Measurements from ENCODE around the gene DBX2.
A peak's percentile ranks its signal among the peaks of the same experiment; 100 is the strongest.
"Not testable (repeated sequence)": the region's sequence is repeated elsewhere in the genome, so short reads cannot be mapped to it uniquely, and the experiment has no call there.

The DBX2 gene

DNA sequence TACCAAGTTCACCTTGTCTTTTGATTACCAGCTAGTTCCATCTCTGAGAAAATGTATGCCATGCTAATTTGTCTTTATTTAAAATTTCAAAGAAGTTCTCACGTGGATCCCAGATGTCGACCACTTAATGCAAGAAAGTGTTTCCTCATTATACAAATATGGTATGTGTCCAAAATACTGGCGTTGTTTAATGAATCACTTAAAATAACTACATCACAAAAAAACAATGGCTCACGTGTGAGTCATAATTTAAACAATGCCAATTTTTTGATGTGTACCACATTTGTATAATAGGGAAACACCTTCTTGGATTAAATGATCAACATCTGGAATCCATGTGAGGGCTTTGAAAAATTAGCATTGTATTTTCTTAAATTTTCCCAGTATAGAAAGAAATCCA lies 40.8 kb downstream of the DBX2 start:
- no peak for DNase-seq (ENCODE audit: low read depth)
- TF ChIP-seq, protein P1, sequence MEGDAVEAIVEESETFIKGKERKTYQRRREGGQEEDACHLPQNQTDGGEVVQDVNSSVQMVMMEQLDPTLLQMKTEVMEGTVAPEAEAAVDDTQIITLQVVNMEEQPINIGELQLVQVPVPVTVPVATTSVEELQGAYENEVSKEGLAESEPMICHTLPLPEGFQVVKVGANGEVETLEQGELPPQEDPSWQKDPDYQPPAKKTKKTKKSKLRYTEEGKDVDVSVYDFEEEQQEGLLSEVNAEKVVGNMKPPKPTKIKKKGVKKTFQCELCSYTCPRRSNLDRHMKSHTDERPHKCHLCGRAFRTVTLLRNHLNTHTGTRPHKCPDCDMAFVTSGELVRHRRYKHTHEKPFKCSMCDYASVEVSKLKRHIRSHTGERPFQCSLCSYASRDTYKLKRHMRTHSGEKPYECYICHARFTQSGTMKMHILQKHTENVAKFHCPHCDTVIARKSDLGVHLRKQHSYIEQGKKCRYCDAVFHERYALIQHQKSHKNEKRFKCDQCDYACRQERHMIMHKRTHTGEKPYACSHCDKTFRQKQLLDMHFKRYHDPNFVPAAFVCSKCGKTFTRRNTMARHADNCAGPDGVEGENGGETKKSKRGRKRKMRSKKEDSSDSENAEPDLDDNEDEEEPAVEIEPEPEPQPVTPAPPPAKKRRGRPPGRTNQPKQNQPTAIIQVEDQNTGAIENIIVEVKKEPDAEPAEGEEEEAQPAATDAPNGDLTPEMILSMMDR (conservative IDR thresholded peaks at IDR 0.05; ENCODE audit: low read depth, low read length), result no peak

DNA sequence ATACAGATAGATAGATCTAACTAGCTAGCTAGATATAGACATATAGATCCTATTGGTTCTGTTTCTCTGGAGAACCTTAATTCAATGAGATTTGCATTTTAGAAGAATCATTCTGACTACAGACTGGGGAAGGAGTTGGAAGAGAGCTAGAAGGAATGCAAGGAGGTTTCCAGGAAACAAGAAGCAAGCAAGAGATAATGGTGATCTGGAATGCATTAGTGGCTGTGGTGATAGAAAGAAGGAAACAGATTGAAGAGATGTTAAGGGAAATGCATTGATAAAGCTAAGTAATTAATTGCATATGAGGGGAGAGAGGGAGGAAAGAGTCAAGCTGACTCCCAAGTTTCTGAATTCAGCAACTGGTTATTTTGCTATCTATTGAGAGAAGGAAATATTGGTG lies 42.7 kb downstream of the DBX2 start:
- no peak for DNase-seq (ENCODE audit: low read depth)
- TF ChIP-seq, protein P1 (conservative IDR thresholded peaks at IDR 0.05; ENCODE audit: low read depth, low read length), result no peak
- no peak overlapping the region for H3K4me3 ChIP-seq (ENCODE audit: low read length)

More for the DNA sequence above, 40.8 kb downstream of the DBX2 start:
- no peak overlapping the region for H3K4me3 ChIP-seq (ENCODE audit: low read length)

DNA sequence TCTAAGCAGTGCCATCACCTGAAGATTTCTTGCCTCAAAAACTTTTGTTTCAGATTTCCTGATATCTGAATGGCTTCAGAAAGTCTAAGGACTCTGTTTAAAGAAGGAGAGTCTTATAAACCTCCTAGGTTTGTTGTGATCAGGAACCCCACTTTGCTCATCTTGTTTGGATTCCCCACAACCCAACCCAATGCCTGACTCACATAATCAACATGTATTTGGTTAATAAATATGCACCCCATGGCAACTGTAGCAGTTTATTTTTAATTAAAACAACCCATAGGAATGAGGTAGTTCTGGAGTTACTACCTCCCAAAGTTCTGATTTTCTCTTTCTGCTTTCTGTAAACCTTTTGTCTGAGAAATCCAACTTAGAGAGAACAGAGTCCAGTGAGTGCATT lies 51.5 kb downstream of the DBX2 start:
- TF ChIP-seq, protein P1 (conservative IDR thresholded peaks at IDR 0.05; ENCODE audit: low read depth, low read length), result no peak

DNA sequence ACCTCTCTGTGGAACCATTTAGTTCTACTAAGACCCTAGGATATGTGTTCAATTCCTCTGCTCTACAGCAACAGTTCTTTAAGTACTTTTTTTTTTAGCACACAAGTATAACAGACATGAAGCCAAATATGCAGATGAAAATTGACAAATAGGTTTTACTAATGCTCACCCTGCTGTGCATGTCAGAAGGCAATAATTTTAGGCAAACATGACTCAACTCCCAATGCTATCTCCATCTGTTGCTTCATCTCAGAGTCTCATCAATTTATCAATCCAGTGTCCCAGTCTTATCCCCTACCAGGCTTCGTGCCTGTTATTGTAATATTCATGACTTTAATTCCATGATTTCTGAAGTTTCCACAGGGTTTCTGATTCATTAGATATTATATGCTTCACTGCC lies 57.7 kb downstream of the DBX2 start:
- TF ChIP-seq, protein P1 (conservative IDR thresholded peaks at IDR 0.05; ENCODE audit: low read depth, low read length), result no peak
- DNase-seq (ENCODE audit: low read depth), result no peak
- no peak overlapping the region for H3K4me3 ChIP-seq (ENCODE audit: low read length)

More for the DNA sequence above, 51.5 kb downstream of the DBX2 start:
- DNase-seq (ENCODE audit: low read depth), result no peak
- no peak overlapping the region for H3K4me3 ChIP-seq (ENCODE audit: low read length)

DNA sequence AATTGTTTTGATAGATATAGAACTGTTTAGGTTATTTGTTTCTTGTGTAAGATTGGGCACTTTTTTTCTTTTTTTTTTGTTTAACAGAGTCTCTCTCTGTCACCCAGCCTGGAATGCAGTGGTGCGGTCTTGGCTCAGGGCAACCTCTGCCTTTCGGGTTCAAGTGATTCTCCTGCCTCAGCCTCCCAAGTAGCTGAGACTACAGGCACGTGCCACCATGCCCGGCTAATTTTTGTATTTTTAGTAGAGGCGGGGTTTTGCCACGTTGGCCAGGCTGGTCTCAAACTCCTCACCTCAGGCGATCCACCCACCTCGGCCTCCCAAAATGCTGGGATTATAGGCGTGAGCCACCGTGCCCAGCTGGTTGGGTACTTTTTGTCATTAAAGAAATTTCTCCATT lies 66.0 kb downstream of the DBX2 start:
- not testable (repeated sequence) for H3K4me3 ChIP-seq (ENCODE audit: low read length); DNase-seq (ENCODE audit: low read depth)

DNA sequence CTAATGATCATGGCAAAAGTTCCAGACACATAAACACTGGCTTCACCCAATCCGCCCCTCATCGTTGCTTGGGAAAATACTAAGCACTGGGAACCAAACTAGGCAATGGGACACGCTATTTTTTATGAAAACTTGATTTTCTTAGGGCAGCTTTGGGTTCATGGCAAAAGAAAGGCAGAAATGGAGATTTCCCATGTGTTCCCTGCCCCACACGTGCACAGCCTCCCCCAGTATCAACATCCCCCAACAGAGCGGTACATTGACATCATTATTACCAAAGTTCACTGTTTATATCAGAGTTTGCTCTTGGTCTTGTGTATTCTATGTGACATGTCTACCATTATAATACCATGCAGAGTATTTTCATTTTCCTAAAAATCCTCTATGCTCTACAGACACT lies 71.0 kb downstream of the DBX2 start:
- DNase-seq (ENCODE audit: low read depth), result no peak
- H3K4me3 ChIP-seq (ENCODE audit: low read length), result no peak overlapping the region

DNA sequence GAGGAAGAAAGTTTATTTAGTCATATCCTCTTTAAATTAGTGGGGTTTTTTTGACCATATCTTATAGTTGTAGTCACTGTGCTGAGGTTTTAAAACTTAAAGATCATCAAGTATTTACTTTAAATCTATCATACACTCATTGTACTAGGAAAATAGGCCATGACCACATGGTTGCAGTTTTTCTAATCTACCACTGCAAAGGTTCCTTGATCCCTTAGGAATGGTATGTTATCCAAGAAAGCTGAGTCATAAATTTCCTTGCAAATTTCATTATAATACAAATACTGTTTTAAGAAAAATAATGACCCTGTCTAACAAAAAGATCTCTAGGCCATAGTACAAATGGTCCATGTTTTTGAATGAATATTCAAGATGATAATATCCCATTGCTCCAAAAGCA lies 74.7 kb downstream of the DBX2 start:
- TF ChIP-seq, protein P1 (conservative IDR thresholded peaks at IDR 0.05; ENCODE audit: low read depth, low read length), result no peak
- no peak overlapping the region for H3K4me3 ChIP-seq (ENCODE audit: low read length)
- DNase-seq (ENCODE audit: low read depth), result peak; percentile 19

More for the DNA sequence above, 71.0 kb downstream of the DBX2 start:
- TF ChIP-seq, protein P1 (conservative IDR thresholded peaks at IDR 0.05; ENCODE audit: low read depth, low read length), result no peak

Measured in retinal pigment epithelial cell (primary cell).